Immature natural killer cell (primary cell): ENCODE measurements around the gene GOLGA3. TPM values are rescaled to one million over a fixed set of nuclear protein-coding genes. Genes with fewer than 3 reads are reported as not detected.

ENCODE experiments used
- DNase-seq, 3 donors: peaks; one replicate each; pipeline ENCODE4 v3.0.0; 2022; ENCODE audit warnings: mixed read lengths in 1 of 3
- H3K27ac Mint-ChIP-seq, 6 donors: one replicate each; pipeline ENCODE4 v1.8.0; 2020; ENCODE audit warnings: mixed read lengths in 6 of 6, mild to moderate bottlenecking in 5 of 6, inconsistent platforms in 4 of 6, moderate library complexity in 3 of 6
- H3K27me3 Mint-ChIP-seq, 3 donors: one replicate each; pipeline ENCODE4 v1.8.0; 2020 to 2021; ENCODE audit warnings: low read depth in 3 of 3, mild to moderate bottlenecking in 3 of 3, mixed read lengths in 3 of 3, moderate library complexity in 3 of 3, inconsistent platforms in 1 of 3
- H3K36me3 Mint-ChIP-seq, 3 donors: one replicate each; pipeline ENCODE4 v1.8.0; 2020; ENCODE audit warnings: mixed read lengths in 3 of 3, inconsistent platforms in 2 of 3, mild to moderate bottlenecking in 2 of 3
- H3K4me1 Mint-ChIP-seq, 2 donors: one replicate each; pipeline ENCODE4 v1.8.0; 2020; ENCODE audit warnings: inconsistent platforms in 2 of 2, mild to moderate bottlenecking in 2 of 2, mixed read lengths in 2 of 2, moderate library complexity in 1 of 2
- H3K4me3 Mint-ChIP-seq, 5 donors: one replicate each; pipeline ENCODE4 v1.8.0; 2020; ENCODE audit warnings: mild to moderate bottlenecking in 5 of 5, mixed read lengths in 5 of 5, inconsistent platforms in 3 of 5, moderate library complexity in 3 of 5
- H3K9me3 Mint-ChIP-seq, 6 donors: one replicate each; pipeline ENCODE4 v1.8.0; 2020; ENCODE audit warnings: mild to moderate bottlenecking in 6 of 6, mixed read lengths in 6 of 6, inconsistent platforms in 4 of 6, moderate library complexity in 3 of 6
- polyA plus RNA-seq, 3 donors: library from polyadenylated mRNA; unstranded; fragments of 300-500 nt; fragmentation: Illumina TruSeq; gene quantifications; one replicate each; pipeline ENCODE4 v1.2.3, GENCODE V29; 2021

GOLGA3 gene
- polyA plus RNA-seq, 3 donors from 2014 or later, result 0.69 to 21.9 (median 3.8) TPM

GRCh38 chr12:132720606-132721345, 107.9 kb downstream of the GOLGA3 start:
- DNase-seq, result no peak
- no peaks in the 10 kb centered on the region for H3K9me3 Mint-ChIP-seq
- peaks cover 3 to 9% (median 5%) of the 10 kb centered on the region in 3 donors for H3K36me3 Mint-ChIP-seq
- H3K27me3 Mint-ChIP-seq, result peaks cover 0 to 3% (median 2%) of the 10 kb centered on the region in 3 donors
- no peak overlapping the region for H3K4me3 Mint-ChIP-seq
- H3K27ac Mint-ChIP-seq, result no peak overlapping the region
- H3K4me1 Mint-ChIP-seq, result no peaks in the 10 kb centered on the region

DNA sequence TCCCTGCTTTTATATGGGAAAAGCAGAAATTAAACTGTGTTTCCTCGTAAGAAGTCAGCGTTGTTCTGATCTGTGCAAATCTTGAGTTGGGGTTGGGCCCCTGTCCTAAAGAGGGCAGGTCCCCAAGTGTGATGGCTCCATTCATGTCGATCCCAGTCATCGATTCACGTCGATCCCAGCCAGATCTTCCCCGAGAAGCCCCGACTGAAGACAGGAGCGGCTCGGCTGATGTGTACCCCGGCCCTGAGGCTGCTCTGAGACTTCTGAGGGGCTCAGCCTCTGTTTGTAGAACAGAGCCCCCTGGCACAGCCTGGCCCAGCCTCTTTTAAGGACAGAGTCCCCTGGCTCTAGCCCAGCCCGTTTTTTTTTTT, 108.7 kb downstream of the GOLGA3 start:
- Mint-ChIP-seq H3K4me1 (no peaks in the 10 kb centered on the region), H3K27me3 (peaks cover 0 to 3% (median 2%) of the 10 kb centered on the region in 3 donors), H3K4me3 (no peak overlapping the region), H3K36me3 (peaks cover 0 to 4% (median 0%) of the 10 kb centered on the region in 3 donors), H3K9me3 (no peaks in the 10 kb centered on the region), H3K27ac (no peak overlapping the region)
- DNase-seq, result no peak

- H3K9me3 Mint-ChIP-seq, result no peaks in the 10 kb centered on the region
- peaks cover 0 to 4% (median 0%) of the 10 kb centered on the region in 3 donors for H3K36me3 Mint-ChIP-seq
- no peak overlapping the region for H3K4me3 Mint-ChIP-seq
- DNase-seq, result no peak
- H3K4me1 Mint-ChIP-seq, result peaks cover 3 to 4% of the 10 kb centered on the region in 2 donors
- H3K27ac Mint-ChIP-seq, result no peak overlapping the region
- peaks cover 0 to 3% (median 2%) of the 10 kb centered on the region in 3 donors for H3K27me3 Mint-ChIP-seq
Observed at GRCh38 chr12:132719141-132719953, 109.3 kb downstream of the GOLGA3 start.

Other genes starting within 250 kb of the GOLGA3 start
- not detected for gene LRCOL1, start 218.3 kb downstream of the GOLGA3 start, polyA plus RNA-seq
- gene P2RX2, start 210.1 kb downstream of the GOLGA3 start, polyA plus RNA-seq, result not detected
- 1 to 10 TPM; 2.2 to 8.8 (median 2.3) TPM for gene POLE, start 141.5 kb downstream of the GOLGA3 start, polyA plus RNA-seq
- 10 to 100 TPM; 12.5 to 18.2 (median 17.3) TPM for gene PXMP2, start 141.3 kb downstream of the GOLGA3 start, polyA plus RNA-seq
- gene PGAM5, start 118.0 kb downstream of the GOLGA3 start, polyA plus RNA-seq, result 10 to 100 TPM; 12.1 to 19.6 (median 18.7) TPM
- 10 to 100 TPM; 14.4 to 26.7 (median 22.3) TPM for gene ANKLE2, start 67.0 kb downstream of the GOLGA3 start, polyA plus RNA-seq
- gene CHFR, start 58.7 kb upstream of the GOLGA3 start, polyA plus RNA-seq, result 10 to 100 TPM; 28.9 to 66.5 (median 31.5) TPM
- gene ZNF605, start 127.4 kb upstream of the GOLGA3 start, polyA plus RNA-seq, result 1 to 10 TPM in 1 of 3 donors, under 1 TPM in 1, not detected in 1; 0.92 to 1.6 TPM
- 10 to 100 TPM in 2 of 3 donors, 1 to 10 TPM in 1; 7.2 to 15.9 (median 12.1) TPM for gene ZNF26, start 157.5 kb upstream of the GOLGA3 start, polyA plus RNA-seq
- 10 to 100 TPM in 2 of 3 donors, 1 to 10 TPM in 1; 8.1 to 14.7 (median 11.7) TPM for gene ZNF84, start 208.6 kb upstream of the GOLGA3 start, polyA plus RNA-seq